Measurements from ENCODE around the gene PRKACA. TPM values are rescaled to one million over a fixed set of nuclear protein-coding genes. Genes with fewer than 3 reads are reported as not detected.
A peak's percentile ranks its signal among the peaks of the same experiment; 100 is the strongest.
"Not testable (repeated sequence)": the region's sequence is repeated elsewhere in the genome, so short reads cannot be mapped to it uniquely, and the experiment has no call there.

The PRKACA gene
- total RNA-seq, 1 donor from 2014 or later = 79.6 TPM

DNA sequence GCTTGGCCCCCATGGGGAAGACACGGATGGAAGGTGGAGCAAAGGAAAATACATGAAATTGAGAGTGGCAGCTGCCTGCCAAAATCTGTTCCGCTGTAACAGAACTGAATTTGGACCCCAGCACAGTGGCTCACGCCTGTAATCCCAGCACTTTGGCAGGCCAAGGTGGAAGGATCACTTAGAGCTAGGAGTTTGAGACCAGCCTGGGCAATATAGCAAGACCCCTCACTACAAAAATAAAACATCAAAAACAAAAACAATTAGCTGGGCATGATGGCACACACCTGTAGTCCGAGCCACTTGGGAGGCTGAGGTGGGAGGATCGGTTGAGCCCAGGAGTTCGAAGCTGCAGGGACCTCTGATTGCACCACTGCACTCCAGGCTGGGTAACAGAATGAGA is 65.1 kb downstream of the PRKACA start:
- no peak for DNase-seq (ENCODE audit: extremely low read depth, low read depth, low spot score)

DNA sequence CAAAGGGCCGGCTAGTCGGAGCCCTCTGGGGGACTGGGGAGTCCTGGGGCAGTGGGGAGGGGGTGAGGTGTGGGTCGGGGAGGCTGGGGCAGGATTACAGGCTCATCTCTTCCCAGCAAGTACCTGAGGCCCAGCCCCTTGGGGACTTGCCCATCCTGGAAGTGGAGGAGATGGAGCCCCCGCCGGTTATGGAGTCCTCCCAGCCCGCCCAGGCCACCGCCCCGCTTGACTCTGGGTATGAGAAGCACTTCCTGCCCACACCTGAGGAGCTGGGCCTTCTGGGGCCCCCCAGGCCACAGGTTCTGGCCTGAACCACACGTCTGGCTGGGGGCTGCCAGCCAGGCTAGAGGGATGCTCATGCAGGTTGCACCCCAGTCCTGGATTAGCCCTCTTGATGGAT is 65.6 kb downstream of the PRKACA start:
- DNase-seq (ENCODE audit: extremely low read depth, low read depth, low spot score) = no peak

GRCh38 chr19:14050961-14051360 is 66.6 kb downstream of the PRKACA start:
- not testable (repeated sequence) for DNase-seq (ENCODE audit: extremely low read depth, low read depth, low spot score)

- no peak for DNase-seq (ENCODE audit: extremely low read depth, low read depth, low spot score)
These were observed 67.0 kb downstream of the PRKACA start for GRCh38 chr19:14050512-14050911.

DNA sequence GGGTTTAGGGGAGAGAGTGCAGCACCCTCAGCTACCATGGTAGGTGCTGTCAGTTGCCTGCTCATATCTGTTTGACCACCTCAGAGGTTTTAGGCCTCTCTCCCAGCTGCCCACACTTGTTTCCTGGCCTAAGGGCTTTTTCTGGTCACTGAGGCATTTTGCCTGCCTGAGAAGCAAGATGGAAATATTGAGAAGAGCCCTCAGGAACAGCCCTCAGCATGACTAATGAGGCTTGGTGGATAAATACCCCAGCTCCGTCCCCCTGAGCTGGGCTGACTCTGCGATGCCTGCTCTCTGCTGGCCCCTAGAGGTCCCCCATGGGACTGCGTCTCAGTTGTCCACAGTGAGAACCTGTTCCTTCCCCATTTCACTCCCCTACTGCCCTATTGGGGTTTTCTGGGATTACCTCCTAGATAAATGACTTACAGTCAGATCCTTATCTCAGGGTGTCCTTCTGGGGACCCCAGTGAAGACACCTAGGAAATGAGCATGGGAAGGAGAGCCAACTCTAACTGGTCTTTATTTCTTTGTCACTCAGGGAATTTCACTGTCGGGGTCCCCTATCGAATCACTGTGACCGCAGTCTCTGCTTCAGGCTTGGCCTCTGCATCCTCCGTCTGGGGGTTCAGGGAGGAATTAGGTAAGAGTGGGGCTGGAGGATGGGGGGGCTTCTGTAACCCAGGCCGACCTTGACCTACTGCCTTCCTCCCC is 69.0 kb downstream of the PRKACA start:
- no peak for DNase-seq (ENCODE audit: extremely low read depth, low read depth, low spot score)

DNA sequence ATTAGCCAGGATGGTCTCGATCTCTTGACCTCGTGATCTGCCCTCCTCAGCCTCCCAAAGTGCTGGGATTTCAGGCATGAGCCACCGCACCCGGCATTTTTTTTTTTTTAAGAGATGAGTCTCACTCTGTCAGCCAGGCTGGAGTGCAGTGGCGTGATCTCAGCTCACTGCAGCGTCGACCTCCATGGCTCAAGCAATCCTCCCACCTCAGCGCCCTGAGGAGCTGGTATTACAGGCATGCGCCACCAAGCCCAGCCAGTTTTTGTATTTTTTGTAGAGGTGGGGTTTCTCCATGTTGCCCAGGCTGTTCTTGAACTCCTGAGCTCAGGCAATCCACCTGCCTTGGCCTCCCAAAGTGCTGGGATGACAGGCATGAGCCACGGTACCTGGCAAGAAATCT is 69.7 kb downstream of the PRKACA start:
- not testable (repeated sequence) for DNase-seq (ENCODE audit: extremely low read depth, low read depth, low spot score)

DNA sequence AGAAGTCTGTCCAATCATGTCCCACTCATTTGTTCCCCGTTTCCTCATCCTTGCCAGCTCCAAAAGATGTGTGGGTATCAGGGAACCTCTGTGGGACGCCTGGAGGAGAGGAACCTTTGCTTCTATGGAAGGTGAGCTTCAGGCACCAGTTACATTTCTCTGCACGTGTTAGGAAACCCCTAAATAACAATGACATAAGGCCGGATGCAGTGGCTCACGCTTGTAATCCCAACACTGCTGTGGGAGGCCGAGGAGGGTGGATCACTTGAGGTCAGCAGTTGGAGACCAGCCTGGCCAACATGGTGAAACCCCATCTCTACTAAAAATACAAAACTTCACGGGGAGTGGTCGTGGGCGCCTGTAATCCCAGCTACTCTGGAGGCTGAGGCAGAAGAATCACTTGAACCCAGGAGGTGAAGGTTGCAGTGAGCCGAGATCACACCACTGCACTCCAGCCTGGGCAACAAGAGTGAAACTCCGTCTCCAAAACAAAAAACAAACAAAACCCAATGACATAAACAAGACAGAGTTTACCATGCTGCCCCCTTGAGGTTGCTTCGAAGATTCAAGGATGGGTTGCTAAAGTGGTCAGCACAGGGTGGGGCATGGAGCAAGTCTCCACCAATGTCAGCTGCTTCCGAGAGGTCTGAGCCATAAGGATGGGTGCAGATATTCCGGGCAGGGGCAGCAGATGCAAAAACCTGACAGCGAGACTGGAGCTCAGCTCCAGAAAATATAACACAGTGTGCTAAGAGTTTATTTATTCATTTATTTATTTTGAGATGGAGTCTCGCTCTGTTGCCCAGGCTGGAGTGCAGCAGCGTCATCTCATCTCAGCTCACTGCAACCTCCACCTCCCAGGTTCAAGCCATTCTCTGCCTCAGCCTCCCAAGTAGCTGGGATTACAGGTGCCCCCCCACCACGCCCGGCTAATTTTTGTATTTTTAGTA is 74.6 kb downstream of the PRKACA start:
- DNase-seq (ENCODE audit: extremely low read depth, low read depth, low spot score) = peak; percentile 73

Other genes with a start within 250 kb of the PRKACA start
- gene NANOS3, start 240.6 kb downstream of the PRKACA start, total RNA-seq = 1.6 TPM in 1 of 2 replicates, not detected in the other
- gene BRME1, start 211.6 kb downstream of the PRKACA start, total RNA-seq = 0.15 and 1.4 TPM in 2 replicates
- 23.3 and 36.0 TPM in 2 replicates for gene CC2D1A, start 211.6 kb downstream of the PRKACA start, total RNA-seq
- 0.18 and 1.3 TPM in 2 replicates for gene PODNL1, start 179.3 kb downstream of the PRKACA start, total RNA-seq
- 22.7 and 30.0 TPM in 2 replicates for gene DCAF15, start 165.3 kb downstream of the PRKACA start, total RNA-seq
- gene RFX1, start 111.4 kb downstream of the PRKACA start, total RNA-seq = 6.7 and 8.2 TPM in 2 replicates
- not detected in 2 replicates for gene RLN3, start 89.6 kb downstream of the PRKACA start, total RNA-seq
- gene IL27RA, start 86.0 kb downstream of the PRKACA start, total RNA-seq = 8.4 and 13.5 TPM in 2 replicates
- not detected in 2 replicates for gene PALM3, start 55.7 kb downstream of the PRKACA start, total RNA-seq
- 0.41 and 0.78 TPM in 2 replicates for gene MISP3, start 45.0 kb downstream of the PRKACA start, total RNA-seq
- not detected in 2 replicates for gene C19orf67, start 32.0 kb downstream of the PRKACA start, total RNA-seq
- 26.5 and 43.0 TPM in 2 replicates for gene SAMD1, start 27.0 kb downstream of the PRKACA start, total RNA-seq
- 3.6 and 17.7 TPM in 2 replicates for gene ASF1B, start 18.8 kb upstream of the PRKACA start, total RNA-seq
- 8.3 and 11.4 TPM in 2 replicates for gene ADGRL1, start 88.4 kb upstream of the PRKACA start, total RNA-seq